Measurements from ENCODE around the gene KRT78.

GRCh38 chr12:52791271-52792184 is 57.3 kb downstream of the KRT78 start:
- no peak for TF ChIP-seq JUND (IDR thresholded peaks at IDR 0.05)
- no peak for TF ChIP-seq CTCF (IDR thresholded peaks at IDR 0.05; ENCODE audit: low read depth, low read length, missing input control)
- TF ChIP-seq SP1 (IDR thresholded peaks at IDR 0.05), result no peak
- TF ChIP-seq TAF1 (conservative IDR thresholded peaks at IDR 0.05), result no peak
- TF ChIP-seq REST (IDR thresholded peaks at IDR 0.05), result no peak
- no peak for TF ChIP-seq NR2F2 (IDR thresholded peaks at IDR 0.05)
- TF ChIP-seq FOXA1 (IDR thresholded peaks at IDR 0.05), result no peak
- no peak for TF ChIP-seq RAD21 (IDR thresholded peaks at IDR 0.05)
- no peak for TF ChIP-seq HNF4A (conservative IDR thresholded peaks at IDR 0.05)
- no peak for TF ChIP-seq YY1 (IDR thresholded peaks at IDR 0.05)
- no peak for TF ChIP-seq ATF3 (IDR thresholded peaks at IDR 0.05)
- no peak for TF ChIP-seq MAX (IDR thresholded peaks at IDR 0.05)
- no peak for TF ChIP-seq ZBTB33 (IDR thresholded peaks at IDR 0.05)
